Effector CD4-positive, alpha-beta T cell (primary cell): Measurements from ENCODE around the gene PCDHB8.
"Not testable (repeated sequence)": the region's sequence is repeated elsewhere in the genome, so short reads cannot be mapped to it uniquely, and the experiment has no call there.

Source experiments
- DNase-seq: peaks from one replicate; pipeline ENCODE4 v3.0.0-alpha.2; 2020

Gene PCDHB8

GRCh38 chr5:141184117-141184855 is 6.7 kb downstream of the PCDHB8 start:
- DNase-seq, result not testable (repeated sequence)

- no peak for DNase-seq
Measured at GRCh38 chr5:141186897-141187512, 9.4 kb downstream of the PCDHB8 start, which contains the start of gene PCDHB9. Gene PCDHB9, plus strand, starts transcription at chr5:141187161. Its CDS starts 158 bp downstream, at chr5:141187319.

GRCh38 chr5:141188682-141189081 is 11.1 kb downstream of the PCDHB8 start:
- not testable (repeated sequence) for DNase-seq

GRCh38 chr5:141189131-141189530 is 11.5 kb downstream of the PCDHB8 start:
- not testable (repeated sequence) for DNase-seq

GRCh38 chr5:141192110-141192725 is 14.6 kb downstream of the PCDHB8 start, which contains the start of gene PCDHB10:
Gene PCDHB10, plus strand, starts transcription at chr5:141192353. Its CDS starts 200 bp downstream, at chr5:141192553.
- no peak for DNase-seq

- DNase-seq, result not testable (repeated sequence)
Measured at GRCh38 chr5:141194332-141194731, 16.7 kb downstream of the PCDHB8 start.

- DNase-seq, result no peak
Measured at GRCh38 chr5:141196363-141196762, 18.8 kb downstream of the PCDHB8 start.

GRCh38 chr5:141199359-141200235 is 22.0 kb downstream of the PCDHB8 start, which contains the start of gene PCDHB11:
Gene PCDHB11, plus strand, starts transcription at chr5:141199627. Its CDS starts 148 bp downstream, at chr5:141199775.
- DNase-seq, result no peak

- DNase-seq, result not testable (repeated sequence)
Measured at GRCh38 chr5:141201126-141201525, 23.5 kb downstream of the PCDHB8 start.

- DNase-seq, result not testable (repeated sequence)
Measured at GRCh38 chr5:141201646-141202045, 24.1 kb downstream of the PCDHB8 start.

GRCh38 chr5:141208478-141208877 is 30.9 kb downstream of the PCDHB8 start, which contains the start of gene PCDHB12:
Gene PCDHB12, plus strand, starts transcription at chr5:141208719. Its CDS starts 189 bp downstream, at chr5:141208908.
- DNase-seq, result no peak

- DNase-seq, result not testable (repeated sequence)
Measured at GRCh38 chr5:141210281-141210680, 32.7 kb downstream of the PCDHB8 start.

GRCh38 chr5:141210849-141211248 is 33.3 kb downstream of the PCDHB8 start:
- not testable (repeated sequence) for DNase-seq

- not testable (repeated sequence) for DNase-seq
Measured at GRCh38 chr5:141213656-141214339, 36.2 kb downstream of the PCDHB8 start, which contains the start of gene PCDHB13. Gene PCDHB13, plus strand, starts transcription at chr5:141213919. Its CDS starts 205 bp downstream, at chr5:141214124.

- DNase-seq, result not testable (repeated sequence)
Measured at GRCh38 chr5:141214583-141214982, 37.0 kb downstream of the PCDHB8 start.

- not testable (repeated sequence) for DNase-seq
Measured at GRCh38 chr5:141215504-141215903, 37.9 kb downstream of the PCDHB8 start.

GRCh38 chr5:141216035-141216434 is 38.4 kb downstream of the PCDHB8 start:
- DNase-seq, result not testable (repeated sequence)

- no peak for DNase-seq
Measured at GRCh38 chr5:141223112-141223783, 45.7 kb downstream of the PCDHB8 start, which contains the start of gene PCDHB14. Gene PCDHB14, plus strand, starts transcription at chr5:141223343. Its CDS starts 163 bp downstream, at chr5:141223506.

GRCh38 chr5:141224844-141225243 is 47.3 kb downstream of the PCDHB8 start:
- DNase-seq, result not testable (repeated sequence)

- DNase-seq, result not testable (repeated sequence)
Measured at GRCh38 chr5:141225421-141225820, 47.8 kb downstream of the PCDHB8 start.
